Measurements from ENCODE around the gene SDC3.
"Not testable (repeated sequence)": the region's sequence is repeated elsewhere in the genome, so short reads cannot be mapped to it uniquely, and the experiment has no call there.

The SDC3 gene, protein sequence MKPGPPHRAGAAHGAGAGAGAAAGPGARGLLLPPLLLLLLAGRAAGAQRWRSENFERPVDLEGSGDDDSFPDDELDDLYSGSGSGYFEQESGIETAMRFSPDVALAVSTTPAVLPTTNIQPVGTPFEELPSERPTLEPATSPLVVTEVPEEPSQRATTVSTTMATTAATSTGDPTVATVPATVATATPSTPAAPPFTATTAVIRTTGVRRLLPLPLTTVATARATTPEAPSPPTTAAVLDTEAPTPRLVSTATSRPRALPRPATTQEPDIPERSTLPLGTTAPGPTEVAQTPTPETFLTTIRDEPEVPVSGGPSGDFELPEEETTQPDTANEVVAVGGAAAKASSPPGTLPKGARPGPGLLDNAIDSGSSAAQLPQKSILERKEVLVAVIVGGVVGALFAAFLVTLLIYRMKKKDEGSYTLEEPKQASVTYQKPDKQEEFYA

DNA sequence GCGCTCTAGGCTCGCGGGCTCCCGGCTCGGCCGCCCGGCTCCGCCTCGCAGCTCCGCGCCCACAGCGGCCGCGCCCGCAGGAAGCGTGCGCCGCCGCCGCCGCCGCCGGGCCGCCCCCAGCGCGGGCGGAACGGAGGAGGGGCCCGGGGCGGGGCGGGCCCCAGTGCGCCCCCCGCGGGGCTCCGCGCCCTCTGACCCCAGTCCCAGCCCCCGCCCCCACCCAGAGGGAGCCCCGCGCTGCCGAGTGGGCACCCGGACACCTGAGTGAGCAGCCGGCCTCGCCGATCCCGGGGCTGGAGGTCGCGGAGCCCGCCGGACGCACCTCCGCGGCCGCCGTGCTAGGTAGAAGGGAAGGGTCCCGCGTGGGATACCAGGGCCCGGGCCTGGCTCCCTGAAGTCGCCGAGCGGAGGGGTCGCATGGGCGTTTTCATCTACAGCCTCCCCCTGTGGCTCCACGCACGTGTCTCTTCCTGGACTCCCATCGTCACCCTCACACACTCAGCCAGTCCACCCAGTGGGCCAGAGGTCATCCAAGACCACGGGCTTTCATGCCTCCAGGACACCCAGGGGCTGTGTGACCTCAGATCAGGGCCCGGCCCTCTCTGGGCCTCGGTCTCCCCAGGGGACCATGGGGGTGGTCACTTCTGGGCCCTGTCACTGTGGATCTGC is at the start of gene SDC3:
SDC3 (minus strand) TSS at position 63 of the 669 bp plus-strand sequence. CDS start 172 bp downstream, outside the sequence.
- DNase-seq (ENCODE audit: low read depth), result no peak

DNA sequence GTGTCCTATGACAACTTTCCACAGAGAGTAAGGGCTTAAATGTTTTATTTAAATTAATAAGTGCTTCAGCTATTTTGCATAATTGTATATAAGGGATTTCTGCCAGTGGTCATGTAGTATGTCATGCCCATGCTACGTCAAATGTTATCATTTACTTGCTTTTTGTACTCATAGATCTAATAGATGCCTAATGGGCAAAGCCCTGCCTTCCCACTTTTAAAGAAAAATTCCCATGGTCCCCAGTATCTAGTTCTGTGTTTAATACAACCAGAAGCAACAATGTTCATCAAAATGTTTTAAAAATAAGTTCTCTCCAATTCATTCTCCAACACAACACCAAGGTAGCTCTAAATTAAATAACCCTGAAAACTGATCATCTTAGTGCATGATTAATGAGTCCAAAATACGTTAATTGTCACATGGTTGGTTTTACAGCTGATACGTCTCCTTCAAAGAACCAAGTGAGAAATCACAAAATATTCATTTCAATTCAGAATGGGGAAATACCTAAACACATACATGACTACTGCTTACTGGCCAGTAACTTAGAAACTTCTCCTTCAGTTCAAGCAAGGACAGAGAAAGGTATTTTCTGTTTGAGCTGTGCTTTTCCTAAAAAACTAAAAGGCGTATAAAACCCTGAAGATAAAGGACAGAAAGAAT is 49.1 kb upstream of the SDC3 start:
- DNase-seq (ENCODE audit: low read depth), result no peak

DNA sequence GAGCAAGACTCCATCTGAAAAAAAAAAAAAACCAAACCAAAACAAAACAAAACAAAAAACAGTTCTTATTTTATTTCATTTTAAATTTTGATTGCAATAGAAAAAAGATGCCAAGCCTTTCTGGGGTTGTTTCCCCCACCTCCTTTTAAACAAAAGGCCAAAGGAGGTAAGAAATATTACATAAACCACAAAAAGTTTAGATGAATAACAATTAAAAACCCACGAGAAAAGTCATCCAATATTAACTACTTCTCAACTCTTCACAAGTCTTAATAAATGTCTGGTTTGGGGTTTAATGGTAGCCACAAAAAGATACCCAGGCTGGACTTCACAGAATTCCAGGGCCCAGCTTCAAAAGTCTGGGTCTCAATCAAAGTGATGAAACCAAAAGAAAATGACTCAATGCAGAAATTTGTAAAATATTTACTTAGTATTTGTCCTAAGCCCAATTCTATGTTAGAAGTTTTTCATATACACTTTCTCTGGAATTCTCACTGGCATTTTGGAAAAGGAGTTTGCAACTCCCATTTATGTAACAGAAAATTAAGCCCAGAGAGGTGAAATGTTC is 47.0 kb upstream of the SDC3 start:
- DNase-seq (ENCODE audit: low read depth), result peak; percentile 24

DNA sequence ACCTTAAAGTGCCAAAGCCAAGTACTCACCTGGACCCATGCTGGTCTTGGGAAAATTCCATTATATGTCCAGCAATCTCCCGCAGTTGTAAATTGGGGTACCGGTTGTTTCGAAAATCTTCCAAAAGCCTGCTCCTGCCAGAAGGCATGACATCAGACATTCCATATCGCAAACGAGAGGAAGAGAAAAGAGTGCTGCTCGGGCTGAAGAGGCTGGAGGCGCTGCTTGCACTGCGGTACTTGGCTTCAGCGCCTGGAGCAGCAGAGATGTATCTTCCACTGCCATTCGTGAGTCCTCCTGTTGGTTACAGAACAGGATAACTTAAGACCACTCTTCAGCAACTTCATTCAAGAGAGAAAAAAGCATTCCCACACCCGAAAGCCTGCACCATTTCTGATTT is 45.1 kb upstream of the SDC3 start:
- no peak for DNase-seq (ENCODE audit: low read depth)

DNA sequence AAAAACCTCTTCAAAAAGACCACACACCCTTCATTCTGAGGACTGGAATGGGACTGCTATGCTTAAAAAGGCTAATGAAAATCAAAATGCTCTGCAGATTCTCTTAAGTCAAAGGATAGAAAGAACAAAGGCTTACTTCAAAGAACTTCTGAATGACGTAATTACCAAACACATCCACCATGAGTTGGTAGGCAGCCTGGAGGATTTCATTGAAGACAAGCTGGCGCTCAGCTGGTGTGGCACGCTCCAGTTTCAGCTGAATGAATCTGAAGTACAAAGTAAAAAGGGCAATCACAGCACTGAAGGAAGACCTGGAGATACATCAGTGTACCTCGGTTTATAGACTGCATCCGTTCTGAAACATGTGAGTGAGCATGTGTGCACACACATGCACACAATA is 43.5 kb upstream of the SDC3 start:
- no peak for DNase-seq (ENCODE audit: low read depth)

DNA sequence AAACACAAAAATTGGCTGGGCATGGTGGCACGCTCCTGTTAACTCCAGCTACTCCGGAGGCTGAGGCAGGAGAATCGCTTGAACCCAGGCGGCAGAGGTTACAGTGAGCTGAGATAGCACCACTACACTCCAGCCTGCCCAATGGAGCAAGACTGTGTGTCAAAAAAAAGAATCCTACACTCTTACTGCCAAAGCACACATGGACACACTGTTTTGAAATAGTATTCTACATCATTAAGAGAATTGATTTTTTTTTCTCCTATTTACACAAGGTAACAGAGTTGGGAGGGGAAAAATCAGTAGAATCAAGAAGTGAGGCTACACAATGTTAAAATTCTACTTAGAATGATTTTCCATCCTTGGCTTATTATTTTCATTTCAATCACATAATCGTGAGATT is 42.1 kb upstream of the SDC3 start:
- DNase-seq (ENCODE audit: low read depth), result no peak

DNA sequence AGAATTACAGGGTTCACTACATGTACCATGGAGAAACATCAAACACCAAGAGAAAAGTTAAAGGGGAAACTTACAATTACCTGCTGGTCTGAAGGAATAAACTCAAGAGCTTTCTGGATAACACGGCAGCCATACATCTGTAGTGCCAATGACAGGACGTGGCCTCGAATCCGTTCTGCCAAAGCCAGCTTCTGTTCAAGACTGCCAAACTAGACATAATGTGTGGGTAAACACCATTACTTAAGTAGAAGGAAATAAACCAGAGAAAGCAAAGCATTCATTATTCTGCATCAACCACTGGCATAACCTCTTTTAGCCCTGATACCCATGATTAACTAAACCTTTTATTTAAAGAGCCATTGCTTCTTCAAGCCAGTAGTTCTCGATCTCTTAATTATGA is 41.5 kb upstream of the SDC3 start:
- no peak for DNase-seq (ENCODE audit: low read depth)

DNA sequence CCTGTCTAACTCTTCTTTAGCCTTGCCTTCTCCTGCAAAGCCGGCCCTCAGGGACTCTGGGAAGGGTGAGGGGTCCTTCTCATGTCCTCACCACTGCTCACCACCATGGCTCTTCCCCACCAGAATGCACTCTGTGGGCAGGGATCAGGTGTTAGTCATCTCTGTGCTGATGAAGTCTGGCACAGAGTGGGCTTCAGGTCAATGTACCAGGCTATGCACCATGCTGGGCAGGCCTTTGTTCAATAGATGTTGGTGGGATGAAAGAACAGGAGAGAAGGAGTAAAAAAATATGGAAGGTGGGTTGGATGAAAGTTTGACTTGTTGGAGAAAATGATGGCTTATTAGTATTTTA is 40.9 kb upstream of the SDC3 start:
- not testable (repeated sequence) for DNase-seq (ENCODE audit: low read depth)

DNA sequence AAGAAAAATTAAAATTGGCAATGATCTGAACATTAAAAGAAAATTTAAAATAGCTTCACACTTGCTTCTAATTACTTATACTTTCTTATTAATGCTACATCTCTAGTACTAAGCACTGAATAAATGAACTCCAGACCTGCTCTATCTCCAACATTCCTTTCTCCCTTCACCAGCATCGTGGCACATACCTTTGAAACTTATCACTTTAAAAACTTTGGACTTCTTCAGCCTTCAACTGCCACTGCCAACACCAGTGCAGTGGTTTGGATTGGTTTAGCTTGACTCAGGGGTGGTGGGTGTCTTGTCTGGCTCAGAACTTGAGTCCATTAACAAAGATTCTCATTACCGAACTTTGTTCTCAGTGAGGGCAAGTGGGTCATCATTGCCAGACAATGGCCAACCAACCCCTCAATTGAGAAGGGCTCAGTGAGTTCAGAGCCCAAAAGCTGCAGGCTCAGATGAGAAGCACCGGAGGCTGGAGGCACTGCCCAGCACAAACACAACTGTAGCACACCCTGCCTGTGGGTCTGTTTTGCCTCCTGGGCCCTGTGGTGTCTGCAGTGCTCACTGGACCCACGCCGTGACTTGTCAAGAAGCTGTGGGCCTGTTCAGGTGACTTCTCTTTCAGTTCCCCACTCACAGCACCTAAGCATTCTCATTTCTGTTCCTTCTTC is 40.4 kb upstream of the SDC3 start:
- not testable (repeated sequence) for DNase-seq (ENCODE audit: low read depth)

DNA sequence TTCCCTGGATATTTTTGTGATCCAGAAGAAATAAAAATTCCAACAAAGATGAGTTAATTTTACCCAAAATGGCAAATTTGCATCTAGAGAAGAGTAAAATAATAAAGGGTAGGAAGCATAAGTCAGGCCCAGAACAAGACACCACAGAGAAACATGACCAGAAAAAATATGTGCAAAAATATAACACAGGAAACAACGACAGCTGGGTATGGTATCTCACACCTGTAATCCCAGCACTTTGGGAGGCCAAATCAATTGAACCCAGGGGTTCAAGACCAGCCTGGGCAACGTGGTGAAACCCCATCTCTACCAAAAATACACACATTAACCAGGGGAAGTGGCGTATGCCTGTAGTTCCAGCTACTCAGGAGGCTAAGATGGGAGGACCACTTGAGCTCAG is 39.7 kb upstream of the SDC3 start:
- no peak for DNase-seq (ENCODE audit: low read depth)

DNA sequence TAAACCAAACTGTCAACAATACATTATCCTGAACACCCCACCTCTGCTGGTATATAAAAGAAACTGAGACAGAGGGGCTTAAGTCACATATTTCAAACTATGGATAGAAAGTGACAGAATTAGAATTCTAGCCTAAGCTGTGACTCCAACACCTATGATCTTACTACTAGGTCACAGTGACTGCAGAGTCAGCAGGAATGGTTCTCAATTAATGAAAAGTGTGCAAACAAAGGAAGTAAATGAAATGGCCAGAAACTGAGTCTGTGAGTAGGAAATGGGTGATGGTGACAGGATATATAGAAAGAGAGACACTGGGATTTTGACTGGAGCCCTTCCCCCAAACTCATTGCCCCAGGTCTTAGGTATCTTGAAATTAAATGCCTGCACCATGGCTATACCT is 38.7 kb upstream of the SDC3 start:
- no peak for DNase-seq (ENCODE audit: low read depth)

DNA sequence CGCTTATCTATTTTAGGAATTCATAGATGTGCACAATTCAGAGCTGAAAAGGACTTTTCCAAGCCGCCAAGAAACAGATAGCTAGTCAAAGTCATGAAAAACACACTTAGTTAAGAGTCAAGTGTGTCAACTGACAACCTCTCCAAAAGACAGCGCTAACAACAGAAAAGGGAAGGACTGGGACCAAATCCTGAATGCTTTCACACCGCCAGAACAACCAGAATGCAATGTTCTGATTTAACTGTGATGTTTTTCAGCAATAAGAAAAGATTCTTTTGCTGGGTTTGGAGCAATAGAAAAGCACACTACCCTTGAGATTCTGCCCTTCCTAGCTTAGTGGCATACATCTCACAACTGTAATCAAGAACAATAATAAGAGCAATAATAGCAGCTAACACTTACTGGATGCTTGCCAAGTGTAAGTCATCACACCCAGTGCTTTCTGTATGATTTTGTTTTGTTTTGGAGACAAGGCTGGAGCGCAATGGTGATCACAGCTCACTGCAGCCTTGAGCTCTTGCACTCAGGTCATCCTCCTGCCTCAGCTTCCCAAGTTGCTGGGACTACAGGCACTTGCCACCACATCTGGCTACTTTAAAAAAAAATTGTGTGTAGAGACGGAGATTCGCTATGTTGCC is 33.9 kb upstream of the SDC3 start:
- DNase-seq (ENCODE audit: low read depth), result no peak

DNA sequence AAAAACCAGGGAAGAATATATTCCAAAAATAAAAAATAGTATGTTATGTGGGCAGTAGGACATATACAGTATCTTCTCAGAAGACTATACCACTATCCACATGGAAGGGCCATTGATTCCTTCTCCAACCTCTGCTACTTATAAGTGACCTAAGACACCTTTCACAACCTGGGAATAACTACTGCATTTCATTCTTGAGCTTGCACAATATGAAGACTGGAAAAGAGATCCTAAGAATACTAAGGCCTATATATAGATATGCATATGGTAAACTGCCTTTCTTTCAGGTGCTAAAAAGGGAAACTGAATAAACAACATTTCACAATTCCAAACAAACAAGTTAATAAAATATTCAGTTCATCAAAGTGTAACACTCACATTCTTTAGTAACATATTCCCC is 32.0 kb upstream of the SDC3 start:
- no peak for DNase-seq (ENCODE audit: low read depth)

DNA sequence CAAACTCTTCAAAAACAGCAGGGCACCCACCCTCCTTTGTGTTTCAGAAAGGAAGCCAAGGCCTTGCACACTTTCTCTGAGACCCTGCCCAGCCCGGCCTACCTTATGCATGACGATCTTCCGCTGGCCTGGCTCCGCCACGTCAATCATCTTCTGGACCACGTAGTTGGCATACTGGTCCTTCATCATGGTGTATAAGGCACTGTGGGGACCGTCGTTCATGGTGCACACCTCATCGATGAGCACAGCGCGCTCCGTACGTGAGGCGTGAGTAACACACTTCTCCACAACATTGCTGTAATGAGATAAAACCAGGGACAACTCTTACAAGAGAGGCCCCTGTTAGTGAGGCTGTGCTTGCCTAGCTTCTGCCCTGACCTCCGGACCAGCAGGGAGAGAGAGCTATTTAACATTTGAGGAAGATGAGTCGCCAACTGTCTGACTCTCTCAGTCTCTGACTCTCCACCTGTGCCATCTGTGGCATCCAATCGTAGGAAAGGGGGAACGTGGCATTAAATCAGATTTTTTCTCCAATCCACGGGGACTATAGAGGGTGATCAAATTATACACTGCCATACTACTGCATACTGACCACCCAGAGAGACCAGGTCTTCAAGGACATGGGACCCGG is 28.1 kb upstream of the SDC3 start:
- no peak for DNase-seq (ENCODE audit: low read depth)

DNA sequence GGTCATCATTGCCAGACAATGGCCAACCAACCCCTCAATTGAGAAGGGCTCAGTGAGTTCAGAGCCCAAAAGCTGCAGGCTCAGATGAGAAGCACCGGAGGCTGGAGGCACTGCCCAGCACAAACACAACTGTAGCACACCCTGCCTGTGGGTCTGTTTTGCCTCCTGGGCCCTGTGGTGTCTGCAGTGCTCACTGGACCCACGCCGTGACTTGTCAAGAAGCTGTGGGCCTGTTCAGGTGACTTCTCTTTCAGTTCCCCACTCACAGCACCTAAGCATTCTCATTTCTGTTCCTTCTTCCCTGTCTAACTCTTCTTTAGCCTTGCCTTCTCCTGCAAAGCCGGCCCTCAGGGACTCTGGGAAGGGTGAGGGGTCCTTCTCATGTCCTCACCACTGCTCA is 27.2 kb upstream of the SDC3 start:
- not testable (repeated sequence) for DNase-seq (ENCODE audit: low read depth)

DNA sequence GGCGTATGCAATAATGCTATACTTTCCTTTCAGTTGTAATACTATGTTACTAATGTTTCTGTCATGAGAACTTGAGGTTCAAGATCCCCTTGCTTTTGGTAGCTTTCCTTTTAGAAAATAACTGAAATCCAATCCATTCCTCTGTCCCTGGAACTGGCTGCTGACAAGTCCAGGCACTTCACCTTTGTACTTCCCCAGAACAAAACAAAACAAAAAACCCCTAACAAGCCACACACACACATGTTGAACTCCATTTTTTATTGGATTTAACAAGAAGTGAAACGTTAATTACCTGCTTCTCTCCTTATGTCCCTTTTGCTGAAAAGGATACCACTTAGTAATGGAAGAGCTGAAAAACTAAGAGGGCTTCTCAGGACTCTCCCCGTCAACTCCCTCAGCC is 26.1 kb upstream of the SDC3 start:
- no peak for DNase-seq (ENCODE audit: low read depth)

DNA sequence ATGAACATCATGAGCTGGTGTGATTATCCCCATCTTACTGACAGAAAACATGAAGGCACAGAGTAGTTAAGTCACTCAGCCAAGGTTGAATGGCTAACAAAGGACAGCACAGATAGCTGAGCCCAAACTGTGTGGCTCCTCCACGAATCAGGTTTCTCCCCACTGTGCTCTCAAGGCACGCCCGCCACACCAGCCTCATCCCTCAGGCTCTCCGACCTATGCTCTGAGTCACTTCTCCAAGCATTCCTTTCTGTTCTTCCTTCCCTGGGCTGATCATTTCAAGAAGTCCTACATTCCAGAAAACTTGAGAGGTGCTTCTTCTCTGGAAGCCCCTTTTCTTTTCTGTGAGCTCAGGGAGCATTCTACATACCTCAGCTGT is 25.3 kb upstream of the SDC3 start:
- peak; percentile 11 for DNase-seq (ENCODE audit: low read depth)

DNA sequence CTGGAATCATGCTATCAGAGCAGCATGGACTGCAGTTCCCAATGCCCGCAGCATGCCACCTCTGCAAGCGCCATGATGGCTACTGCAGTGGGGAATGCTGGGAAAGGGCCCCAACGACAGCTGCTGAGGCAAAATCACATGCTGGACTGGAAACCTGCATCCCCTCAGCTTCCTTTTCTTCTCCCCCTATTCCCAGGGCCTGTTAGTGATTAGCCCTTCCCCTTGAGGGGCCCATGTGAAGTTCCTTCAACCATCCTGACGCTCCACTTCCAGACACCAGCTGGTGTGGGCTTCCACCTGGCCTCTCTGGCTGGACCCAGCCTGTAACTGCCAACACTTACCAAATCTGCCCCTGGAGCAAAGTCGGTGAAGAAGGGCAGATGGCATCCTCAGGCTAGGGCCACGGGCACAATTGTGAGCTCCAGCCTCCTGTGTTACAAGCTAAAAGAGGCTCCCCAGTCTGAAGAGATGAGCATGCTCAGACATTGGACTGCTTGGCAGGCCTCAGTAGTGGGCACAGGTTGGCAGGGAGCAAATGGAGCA is 22.1 kb upstream of the SDC3 start:
- DNase-seq (ENCODE audit: low read depth), result no peak

DNA sequence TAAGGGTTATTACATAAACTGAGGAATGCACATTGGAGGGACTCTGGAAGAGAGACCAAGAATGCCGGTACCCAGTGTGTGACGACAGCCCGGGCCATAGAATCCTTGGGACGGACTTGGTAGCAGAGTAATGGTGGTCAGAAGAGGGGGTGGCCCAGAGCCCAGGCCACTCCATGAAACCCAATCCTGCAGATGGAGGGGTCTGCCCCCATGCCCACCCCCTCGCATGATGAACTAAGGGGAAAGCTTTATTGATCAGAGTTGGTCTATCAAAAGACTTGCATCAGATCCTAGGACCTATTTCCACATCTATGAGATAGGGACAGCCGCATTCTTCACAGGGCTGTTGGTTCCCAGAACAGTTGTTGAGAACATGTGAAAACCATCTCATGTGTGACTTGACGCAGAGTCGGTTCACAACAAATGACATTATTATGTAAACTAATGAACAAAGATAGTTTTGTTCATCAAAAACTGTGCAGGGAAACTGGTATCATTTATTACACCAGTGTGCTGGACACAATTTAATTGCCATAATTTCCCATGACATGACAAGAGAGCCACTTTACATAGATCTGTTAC is 21.5 kb upstream of the SDC3 start:
- DNase-seq (ENCODE audit: low read depth), result peak; percentile 16

DNA sequence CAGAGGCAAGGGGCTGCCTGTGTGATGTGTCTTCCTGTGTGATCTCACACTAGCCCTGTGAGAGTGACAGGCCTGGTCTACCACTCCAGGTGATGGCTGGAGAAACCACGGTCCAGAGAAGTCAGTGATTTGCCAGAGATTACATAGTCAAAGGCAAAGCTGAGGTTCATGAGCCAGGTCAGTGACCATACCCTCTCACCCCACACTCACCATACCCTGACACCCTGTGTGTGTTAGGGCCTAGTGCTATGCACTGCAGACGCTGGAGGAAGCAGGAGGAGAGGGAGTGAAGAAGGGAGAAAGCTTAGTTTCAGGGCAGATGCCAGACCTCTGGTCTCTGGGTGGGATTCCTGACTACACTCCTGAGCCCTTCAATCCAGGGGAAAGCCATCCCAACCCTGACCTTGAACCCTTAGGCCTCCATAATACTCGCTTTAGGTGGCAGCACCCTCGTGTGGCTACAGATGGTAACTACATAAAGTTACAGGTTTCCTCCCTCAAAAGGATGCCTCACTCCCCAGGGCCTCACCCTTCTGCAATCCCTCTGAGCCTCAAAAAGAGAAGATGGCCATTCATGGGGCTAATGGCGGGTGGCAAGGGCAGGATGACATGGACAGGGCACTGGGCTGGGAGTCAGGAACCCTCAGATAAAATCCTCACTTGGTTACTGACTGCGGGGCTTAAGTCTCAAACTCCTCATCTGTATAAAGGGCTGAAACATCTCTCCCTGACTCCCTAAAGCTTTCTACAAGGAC is 20.8 kb upstream of the SDC3 start:
- peak; percentile 23 for DNase-seq (ENCODE audit: low read depth)

Data from fibroblast of gingiva (primary cell).